Kidney epithelial cell (primary cell): ENCODE measurements around the gene SHISA9. TPM values are rescaled to one million over a fixed set of nuclear protein-coding genes. Genes with fewer than 3 reads are reported as not detected.

Source experiments
- DNase-seq: peaks from one replicate; pipeline ENCODE4 v3.0.0-alpha.2; 2010; ENCODE audit warnings: low read depth
- H3K27me3 ChIP-seq: 2 replicates; pipeline ENCODE4 v1.6.0; 2011; ENCODE audit warnings: low read length; ENCODE audit not compliant: control insufficient read depth, insufficient read depth
- H3K36me3 ChIP-seq: 2 replicates; pipeline ENCODE4 v1.5.1; 2011; ENCODE audit warnings: low read length; ENCODE audit not compliant: control insufficient read depth, insufficient read depth
- H3K4me3 ChIP-seq: 2 replicates; pipeline ENCODE4 v1.5.1; 2011; ENCODE audit warnings: low read depth, mild to moderate bottlenecking, control low read depth, low read length
- CTCF ChIP-seq: IDR thresholded peaks from 2 replicates; pipeline ENCODE4 v1.5.1; 2011; ENCODE audit warnings: mild to moderate bottlenecking, moderate library complexity, low read length, control low read depth, inconsistent platforms; ENCODE audit not compliant: insufficient read depth, poor library complexity, severe bottlenecking
- total RNA-seq: library from RNA; depleted of rRNA; stranded (reverse); fragments of >200 nt; gene quantifications from 2 replicates; pipeline ENCODE4 v1.2.3, GENCODE V29; 2015

SHISA9 gene
- total RNA-seq, 1 donor from 2014 or later, result 32.8 TPM

DNA sequence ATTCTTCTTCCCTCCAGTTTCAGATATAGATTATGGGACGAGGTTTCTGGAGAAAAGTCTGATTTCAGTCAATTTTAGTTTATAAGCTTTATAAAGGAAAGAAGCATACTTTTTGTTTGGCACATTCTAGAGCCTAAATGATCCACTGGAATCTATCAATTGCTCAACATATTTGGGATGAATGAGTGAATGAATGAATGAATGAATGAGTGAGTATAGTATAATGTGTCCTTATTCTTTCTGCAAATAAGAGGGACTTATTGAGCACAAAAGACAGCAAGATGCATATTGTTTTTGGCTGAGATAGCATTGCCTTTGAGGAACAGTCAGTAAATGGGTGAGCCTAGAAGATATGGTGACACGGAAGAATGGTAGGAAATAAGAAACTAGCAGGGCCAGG lies 245.4 kb downstream of the SHISA9 start:
- Histone ChIP-seq H3K27me3 (no peaks in the 10 kb centered on the region), H3K36me3 (no peaks in the 10 kb centered on the region), H3K4me3 (no peak overlapping the region)
- TF ChIP-seq CTCF, result no peak
- no peak for DNase-seq

- Histone ChIP-seq H3K36me3 (no peaks in the 10 kb centered on the region), H3K4me3 (no peak overlapping the region), H3K27me3 (no peaks in the 10 kb centered on the region)
- no peak for DNase-seq
- no peak for TF ChIP-seq CTCF
Observed at GRCh38 chr16:13148294-13148693, 246.9 kb downstream of the SHISA9 start.

DNA sequence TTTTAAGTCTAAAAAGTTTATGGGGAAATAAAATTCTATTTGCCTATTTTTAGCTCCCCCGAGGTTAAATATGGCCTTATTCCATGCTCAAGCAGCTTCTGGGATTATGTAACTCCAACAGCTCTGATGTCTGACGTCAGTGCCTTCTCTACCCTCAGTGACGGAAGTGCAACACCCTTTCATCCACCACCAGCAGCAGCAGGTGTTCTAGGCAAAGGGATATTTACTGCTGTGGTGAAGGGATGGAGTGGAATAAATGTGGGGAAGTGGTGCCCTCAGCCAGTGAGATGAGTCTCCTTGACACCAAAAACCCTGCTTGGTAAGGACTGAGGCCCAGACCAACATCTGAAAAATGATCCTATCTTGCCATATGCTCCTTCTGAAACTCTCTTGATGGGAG lies 247.4 kb downstream of the SHISA9 start:
- no peak overlapping the region for H3K4me3 ChIP-seq
- no peak for DNase-seq
- H3K36me3 ChIP-seq, result no peaks in the 10 kb centered on the region
- no peak for TF ChIP-seq CTCF
- H3K27me3 ChIP-seq, result no peaks in the 10 kb centered on the region

DNA sequence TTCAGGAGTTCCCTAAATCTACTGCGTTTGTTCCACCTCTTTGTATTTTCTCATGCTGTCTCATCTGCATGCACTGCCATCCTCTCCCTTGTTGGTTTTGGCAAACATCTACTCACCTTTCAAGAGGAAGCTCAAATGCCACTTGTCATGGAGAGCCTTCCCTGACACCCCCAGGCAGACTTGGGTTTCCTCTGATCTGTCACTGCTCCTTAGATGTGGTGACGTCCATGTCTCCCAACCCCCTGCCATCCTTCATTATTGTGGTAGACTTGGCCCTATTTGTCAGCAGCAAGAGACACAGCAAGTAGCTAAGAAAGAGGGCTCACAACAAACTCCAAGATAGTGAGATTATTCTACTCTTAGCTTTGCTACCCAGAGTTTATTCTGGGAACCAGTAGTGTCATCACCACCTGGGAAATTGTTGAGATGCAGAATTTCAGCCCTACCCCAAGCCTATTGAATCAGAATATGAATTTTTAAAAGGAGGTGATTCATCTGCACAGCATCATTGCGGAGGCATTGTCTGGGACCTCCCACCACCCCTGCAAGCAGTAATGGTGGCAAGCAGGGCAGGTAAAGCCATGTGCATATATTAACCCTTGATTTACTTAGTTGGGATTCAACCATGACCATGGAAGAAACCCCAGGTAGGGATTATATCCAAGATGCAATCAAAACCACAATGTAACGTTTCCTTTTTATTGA lies 248.9 kb downstream of the SHISA9 start:
- H3K36me3 ChIP-seq, result no peaks in the 10 kb centered on the region
- no peak for DNase-seq
- TF ChIP-seq CTCF, result no peak
- H3K4me3 ChIP-seq, result no peak overlapping the region
- no peaks in the 10 kb centered on the region for H3K27me3 ChIP-seq

GRCh38 chr16:13153696-13154095 lies 252.3 kb downstream of the SHISA9 start:
- no peak for DNase-seq
- Histone ChIP-seq H3K36me3 (no peaks in the 10 kb centered on the region), H3K4me3 (no peak overlapping the region), H3K27me3 (no peaks in the 10 kb centered on the region)
- no peak for TF ChIP-seq CTCF

DNA sequence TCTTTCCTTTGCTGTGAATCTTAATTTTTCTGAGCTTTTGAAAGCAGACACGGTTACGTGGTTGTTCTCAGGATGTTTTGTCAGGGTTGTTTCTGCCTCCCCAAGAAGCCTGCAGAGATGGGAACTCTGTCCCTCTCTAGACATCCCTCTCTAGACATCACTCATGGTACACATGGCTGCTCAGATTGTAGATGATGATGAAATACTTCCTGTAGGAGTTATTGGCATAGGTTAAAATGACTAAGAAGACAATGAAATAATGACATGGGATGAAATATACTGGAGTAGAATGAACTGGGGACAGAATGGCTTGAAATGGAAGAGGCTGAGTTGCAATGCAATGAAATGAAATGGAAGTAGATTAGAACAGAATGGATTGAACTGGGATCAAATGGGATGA lies 253.4 kb downstream of the SHISA9 start:
- no peak for DNase-seq
- Histone ChIP-seq H3K27me3 (no peaks in the 10 kb centered on the region), H3K36me3 (no peaks in the 10 kb centered on the region), H3K4me3 (no peak overlapping the region)
- TF ChIP-seq CTCF, result no peak
